ENCODE measurements around the gene CPB2. TPM values are rescaled to one million over a fixed set of nuclear protein-coding genes. Genes with fewer than 3 reads are reported as not detected.

The CPB2 gene
- total RNA-seq, 2 donors from 2014 or later: 0.40 TPM; not detected in 1

GRCh38 chr13:46114613-46115012 is 9.8 kb upstream of the CPB2 start:
- Histone ChIP-seq H3K4me3 (no peak overlapping the region), H3K4me1 (no peaks in the 10 kb centered on the region), H3K27me3 (no peaks in the 10 kb centered on the region), H3K9me3 (no peaks in the 10 kb centered on the region), H3K9ac (ENCODE audit: low read depth in 2 of 2, low read length in 2 of 2) (no peak overlapping the region), H3K36me3 (no peaks in the 10 kb centered on the region), H3K27ac (no peak overlapping the region)
- intact Hi-C loops (cut with DNase I): no loop called here
- no peak for TF ChIP-seq CTCF (IDR thresholded peaks at IDR 0.05)
- DNase-seq: no peak

- TF ChIP-seq CTCF (IDR thresholded peaks at IDR 0.05): no peak
- H3K27me3 ChIP-seq: no peaks in the 10 kb centered on the region
Observed at GRCh38 chr13:46113596-46113995, 8.8 kb upstream of the CPB2 start.

GRCh38 chr13:46111151-46111550 is 6.3 kb upstream of the CPB2 start:
- Histone ChIP-seq H3K9ac (ENCODE audit: low read depth in 2 of 2, low read length in 2 of 2) (no peak overlapping the region), H3K9me3 (no peaks in the 10 kb centered on the region), H3K4me3 (no peak overlapping the region), H3K36me3 (no peaks in the 10 kb centered on the region), H3K27ac (no peak overlapping the region), H3K27me3 (no peaks in the 10 kb centered on the region), H3K4me1 (no peaks in the 10 kb centered on the region)
- DNase-seq: no peak
- intact Hi-C loops (cut with DNase I): no loop called here
- no peak for TF ChIP-seq CTCF (IDR thresholded peaks at IDR 0.05)

More at GRCh38 chr13:46113596-46113995, 8.8 kb upstream of the CPB2 start:
- Histone ChIP-seq H3K9ac (ENCODE audit: low read depth in 2 of 2, low read length in 2 of 2) (no peak overlapping the region), H3K27ac (no peak overlapping the region), H3K4me1 (no peaks in the 10 kb centered on the region), H3K9me3 (no peaks in the 10 kb centered on the region), H3K4me3 (no peak overlapping the region), H3K36me3 (no peaks in the 10 kb centered on the region)
- no peak for DNase-seq
- intact Hi-C loops (cut with DNase I): no loop called here

- Histone ChIP-seq H3K36me3 (no peaks in the 10 kb centered on the region), H3K4me3 (no peak overlapping the region), H3K27ac (no peak overlapping the region), H3K4me1 (no peaks in the 10 kb centered on the region), H3K9me3 (no peaks in the 10 kb centered on the region), H3K9ac (ENCODE audit: low read depth in 2 of 2, low read length in 2 of 2) (no peak overlapping the region), H3K27me3 (no peaks in the 10 kb centered on the region)
- no peak for TF ChIP-seq CTCF (IDR thresholded peaks at IDR 0.05)
- DNase-seq: no peak
- intact Hi-C loops (cut with DNase I): no loop called here
Observed at GRCh38 chr13:46109451-46109850, 4.6 kb upstream of the CPB2 start.

- Histone ChIP-seq H3K9me3 (no peaks in the 10 kb centered on the region), H3K27me3 (no peaks in the 10 kb centered on the region), H3K4me3 (no peak overlapping the region), H3K36me3 (no peaks in the 10 kb centered on the region), H3K4me1 (no peaks in the 10 kb centered on the region), H3K9ac (ENCODE audit: low read depth in 2 of 2, low read length in 2 of 2) (no peak overlapping the region), H3K27ac (no peak overlapping the region)
- intact Hi-C loops (cut with DNase I): no loop called here
- TF ChIP-seq CTCF (IDR thresholded peaks at IDR 0.05): no peak
- no peak for DNase-seq
Observed at GRCh38 chr13:46106839-46107371, 2.1 kb upstream of the CPB2 start.
